HG02759 (cell line): ENCODE measurements around the gene STAP2.
"Not testable (repeated sequence)": the region's sequence is repeated elsewhere in the genome, so short reads cannot be mapped to it uniquely, and the experiment has no call there.

Experiments used
- ATAC-seq: cut with Tn5 transposase; IDR thresholded peaks from one replicate; pipeline ENCODE4 v1.9.1; 2021; ENCODE audit warnings: mild to moderate bottlenecking, moderate library complexity; ENCODE audit not compliant: unreplicated experiment

STAP2 gene

DNA sequence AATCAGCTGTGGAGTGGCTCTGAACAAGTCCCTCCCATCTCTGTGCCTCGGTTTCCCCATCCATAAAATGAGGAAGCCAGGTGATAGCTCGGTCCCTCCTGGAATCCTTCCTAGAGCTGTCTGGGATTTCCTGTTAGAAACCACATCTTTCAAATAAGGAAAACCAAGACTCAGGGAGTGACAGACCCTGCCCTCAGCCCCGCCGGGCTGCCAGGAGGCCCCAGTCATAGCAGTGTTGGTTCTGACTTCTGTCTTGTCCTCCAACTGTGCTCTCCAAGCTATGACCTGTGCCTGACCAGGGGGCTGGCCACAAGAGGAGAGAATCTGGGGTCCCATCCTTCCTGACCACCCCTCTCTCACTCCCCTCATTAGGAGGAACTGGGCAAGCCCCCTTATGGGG is 60.6 kb downstream of the STAP2 start:
- no peak for ATAC-seq

DNA sequence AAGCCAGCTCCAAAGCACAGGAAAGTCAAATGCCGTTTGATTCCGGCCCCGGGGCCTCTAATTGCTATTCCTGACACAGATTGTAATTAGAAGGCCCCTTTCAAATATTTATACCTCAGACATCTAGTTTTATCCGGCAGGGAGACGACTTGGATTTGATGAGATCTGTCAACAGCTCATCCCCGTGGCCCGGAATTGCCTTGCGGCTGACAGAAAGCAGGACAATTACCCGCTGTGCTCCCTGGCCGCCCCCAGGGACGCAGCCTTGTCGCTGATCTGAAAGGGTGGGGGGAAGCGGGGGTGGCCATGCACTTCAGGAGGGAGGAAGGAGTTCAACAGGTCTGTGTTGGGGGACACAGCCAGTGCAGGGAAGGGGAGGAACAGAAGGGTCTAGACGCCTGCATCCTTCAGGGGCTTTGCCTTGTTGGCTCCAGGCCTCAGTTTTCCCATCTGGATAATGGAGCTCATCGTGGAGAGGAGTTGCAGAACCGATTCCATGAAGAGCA is 61.4 kb downstream of the STAP2 start:
- ATAC-seq = no peak

DNA sequence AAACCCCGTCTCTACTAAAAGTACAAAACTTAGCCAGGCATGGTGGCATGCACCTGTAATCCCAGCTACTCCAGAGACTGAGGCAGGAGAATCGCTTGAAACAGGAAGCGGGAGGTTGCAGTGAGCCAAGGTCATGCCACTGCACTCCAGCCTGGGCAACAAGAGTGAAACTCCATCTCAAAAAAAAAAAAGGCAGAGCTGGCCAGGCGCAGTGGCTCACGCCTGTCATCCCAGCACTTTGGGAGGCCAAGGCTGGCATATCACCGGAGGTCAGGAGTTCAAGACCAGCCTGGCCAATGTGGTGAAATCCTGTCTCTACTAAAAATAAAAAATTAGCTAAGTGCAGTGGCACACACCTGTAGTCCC is 64.3 kb downstream of the STAP2 start:
- ATAC-seq = not testable (repeated sequence)
